AML-193 (cell line): Measurements from ENCODE around the gene FMNL1.

ENCODE experiments used
- DNase-seq, 2 experiments: peaks; one replicate each; lab custom pipeline; 2025; lab: John Stamatoyannopoulos, UW

The FMNL1 gene

DNA sequence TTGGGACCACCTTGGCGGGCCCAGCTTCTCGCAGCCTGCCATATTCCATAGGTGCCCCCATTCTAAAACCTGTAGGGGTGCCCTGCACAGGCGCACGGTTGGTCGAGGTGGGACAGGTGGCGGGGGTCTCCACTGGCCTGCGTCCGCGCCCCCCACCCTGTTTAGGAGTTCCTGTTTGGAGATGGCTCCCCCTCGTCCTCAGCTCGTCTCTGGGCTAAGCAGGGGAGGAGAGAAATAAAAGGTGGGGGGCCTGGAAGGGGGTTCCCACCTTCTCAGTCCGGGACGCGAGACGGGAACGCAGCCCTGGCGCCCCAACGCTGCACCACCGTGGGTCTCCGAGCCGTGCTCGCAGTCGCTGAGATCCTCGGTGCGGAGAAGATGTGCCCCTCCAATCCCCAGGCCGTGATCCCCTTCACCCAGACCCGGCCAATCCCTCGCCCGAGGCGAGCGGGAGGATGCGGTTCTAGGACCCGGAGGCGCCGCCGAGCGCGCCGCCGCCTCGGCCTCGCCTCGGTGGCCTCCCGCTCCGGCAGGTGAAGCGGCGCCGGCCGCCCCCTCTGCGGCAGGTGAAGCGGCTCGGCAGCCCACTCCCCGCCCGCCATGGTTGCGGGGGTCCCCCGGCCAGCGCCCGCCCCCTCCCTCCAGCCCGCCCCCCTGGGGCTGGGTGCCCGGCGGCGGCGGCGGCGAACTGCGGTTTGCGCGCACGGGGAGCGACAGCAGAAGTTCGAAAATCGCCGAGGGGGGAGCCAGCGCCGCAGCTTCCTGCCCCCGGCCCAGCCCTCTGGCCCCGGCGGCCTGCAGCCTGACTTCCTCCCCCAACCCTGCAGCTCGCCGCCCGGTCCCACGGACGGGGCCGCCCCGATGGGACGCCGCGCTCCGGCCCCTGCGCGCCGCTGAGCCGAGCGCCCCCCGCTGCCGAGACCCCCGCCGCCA lies at the start of gene FMNL1:
FMNL1 (plus strand) TSS at position 805 of the 933 bp plus-strand sequence. CDS start 240 bp downstream, outside the sequence.
- DNase-seq = peak; percentile 76 to 78

GRCh38 chr17:45172232-45172540 lies 49.5 kb upstream of the FMNL1 start:
- DNase-seq = no peak

DNA sequence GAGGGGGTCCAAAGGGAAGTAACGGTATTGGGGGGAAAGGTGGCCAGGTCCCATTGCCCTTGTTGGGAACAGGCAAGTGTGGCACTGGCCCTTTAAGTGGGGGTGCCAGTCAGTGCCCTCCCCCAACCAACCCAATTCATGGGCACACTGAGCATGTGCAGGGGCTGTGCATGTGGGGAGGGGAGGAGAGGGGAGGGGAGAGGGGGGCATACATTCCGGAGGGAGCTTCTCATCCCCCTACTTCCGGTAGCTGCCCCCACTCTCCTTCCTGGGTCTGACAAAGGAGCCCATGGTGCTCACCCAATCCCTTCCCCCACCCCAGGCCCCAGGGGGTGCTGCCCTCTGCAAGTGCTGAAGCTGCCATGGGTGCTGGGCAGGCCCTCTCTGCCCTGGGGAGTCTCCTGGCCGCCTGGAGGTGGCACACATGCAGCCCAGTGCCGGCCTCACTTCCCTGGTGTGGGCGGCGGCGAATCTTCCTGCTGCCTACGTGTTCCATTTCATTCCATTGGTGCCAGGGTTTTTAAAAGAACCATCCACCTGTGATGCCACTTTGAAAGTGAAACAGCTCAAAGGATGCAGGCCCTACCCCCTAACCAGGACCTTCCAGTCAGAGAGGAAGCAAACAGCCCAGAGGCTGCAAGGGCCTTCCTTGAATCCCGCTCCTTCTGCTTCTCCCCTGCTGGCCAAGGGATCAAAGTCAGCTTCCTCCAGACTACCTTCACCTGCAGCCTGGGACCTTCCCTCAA lies 49.0 kb upstream of the FMNL1 start:
- DNase-seq = peak in 1 of 2 experiments; percentile 32

- no peak for DNase-seq
These were observed 45.9 kb upstream of the FMNL1 start for GRCh38 chr17:45175759-45176115.

DNA sequence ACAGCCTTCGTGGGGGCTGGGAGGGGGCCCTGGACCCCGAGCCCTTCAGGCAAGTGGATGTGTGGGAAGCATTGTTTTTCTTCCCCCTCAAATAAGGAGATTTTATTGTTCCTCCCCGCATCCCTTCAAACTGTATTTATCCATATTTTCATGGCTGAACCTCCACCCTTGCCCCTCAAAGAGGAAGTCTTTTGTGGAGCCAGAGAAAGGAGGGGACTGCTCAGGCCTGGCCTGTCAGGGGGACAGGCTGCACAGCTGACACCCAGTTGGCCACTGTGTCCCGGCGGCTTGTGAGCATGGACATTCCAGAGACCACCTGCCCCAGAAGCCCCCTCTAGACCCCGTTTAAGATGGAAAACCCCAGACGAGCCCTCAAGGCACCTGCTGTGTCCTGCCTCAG lies 44.1 kb upstream of the FMNL1 start:
- no peak for DNase-seq

DNA sequence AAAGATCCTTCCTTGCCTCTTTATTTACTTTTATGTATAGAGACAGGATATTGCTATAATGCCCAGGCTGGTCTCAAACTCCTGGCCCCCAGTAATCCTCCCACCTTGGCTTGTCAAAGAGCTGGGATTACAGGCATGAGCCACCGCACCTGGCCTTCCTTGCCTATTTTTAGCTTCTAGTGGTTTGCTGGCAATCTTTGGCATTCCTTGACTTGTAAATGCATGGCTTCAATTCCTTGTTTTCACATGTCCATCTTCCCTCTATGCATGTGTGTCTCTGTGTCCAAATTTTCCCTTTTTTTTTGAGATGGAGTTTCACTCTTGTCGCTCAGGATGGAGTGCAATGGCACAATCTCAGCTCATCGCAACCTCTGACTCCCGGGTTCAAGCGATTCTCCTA lies 37.5 kb upstream of the FMNL1 start:
- no peak for DNase-seq

DNA sequence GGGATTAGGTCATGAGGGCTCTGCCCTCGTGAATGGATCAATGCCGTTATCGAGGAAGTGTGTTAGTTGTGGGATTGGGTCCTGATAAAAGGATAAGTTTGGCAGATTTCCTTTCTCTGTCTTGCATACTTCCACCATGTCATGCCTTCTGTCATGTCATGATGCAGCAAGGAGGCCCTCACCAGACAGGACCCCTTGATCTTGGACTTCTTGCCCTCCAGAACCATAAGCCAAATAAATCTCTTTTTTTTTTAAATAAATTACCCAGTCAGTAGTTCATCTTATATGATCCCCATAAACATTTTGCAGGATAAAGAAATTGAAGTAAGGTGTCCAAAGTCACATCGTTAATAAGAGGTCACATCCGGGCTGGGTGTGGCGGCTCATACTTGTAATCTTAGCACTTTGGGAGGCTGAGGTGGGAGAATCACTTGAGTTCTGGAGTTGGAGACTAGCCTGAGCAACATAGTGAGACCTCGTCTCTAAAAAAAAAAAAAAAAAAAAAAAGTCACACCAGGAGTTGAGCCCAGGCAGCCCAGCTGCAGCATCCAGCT lies 34.8 kb upstream of the FMNL1 start:
- DNase-seq = no peak

DNA sequence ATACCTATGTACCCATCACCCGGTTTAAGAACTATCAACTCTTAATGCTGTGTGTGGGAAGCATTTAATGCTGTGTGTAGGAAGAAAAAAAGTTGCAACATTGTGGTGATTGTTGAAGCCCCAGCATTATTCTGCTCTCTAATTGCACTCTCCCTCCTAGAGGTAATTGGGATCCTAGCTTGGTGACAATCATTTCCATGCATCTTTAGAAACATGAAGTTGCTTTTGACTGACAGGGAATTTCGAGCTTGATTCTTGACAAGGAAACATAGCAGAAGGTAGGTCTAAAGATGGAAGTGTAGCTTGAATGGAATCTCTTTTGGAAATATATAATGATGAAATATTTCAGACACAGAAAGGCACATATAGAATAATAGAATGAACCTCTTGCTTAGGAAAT lies 32.7 kb upstream of the FMNL1 start:
- DNase-seq = no peak

GRCh38 chr17:45190503-45191255 lies 31.0 kb upstream of the FMNL1 start:
- DNase-seq = no peak

GRCh38 chr17:45195424-45195823 lies 26.3 kb upstream of the FMNL1 start:
- DNase-seq = no peak

DNA sequence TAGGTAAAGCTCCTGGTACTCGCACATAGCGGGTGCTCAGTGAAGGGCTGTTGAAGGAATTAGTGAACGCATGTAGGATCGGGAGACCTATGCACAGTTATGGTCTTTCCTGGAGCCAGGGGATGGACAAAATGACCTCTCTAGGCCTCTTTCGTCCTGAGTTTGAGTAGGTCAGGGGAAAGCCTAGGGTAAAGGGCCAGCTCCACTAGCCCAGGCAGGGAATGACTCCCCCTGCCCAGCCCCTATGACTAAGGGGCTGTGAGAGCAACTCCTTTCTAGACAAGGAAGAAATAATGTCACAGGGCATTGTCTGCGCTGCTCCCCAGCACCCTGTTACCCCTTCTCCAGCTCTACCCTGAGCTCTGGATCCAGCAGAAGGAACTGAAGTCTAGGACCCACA lies 24.6 kb upstream of the FMNL1 start:
- DNase-seq = no peak

DNA sequence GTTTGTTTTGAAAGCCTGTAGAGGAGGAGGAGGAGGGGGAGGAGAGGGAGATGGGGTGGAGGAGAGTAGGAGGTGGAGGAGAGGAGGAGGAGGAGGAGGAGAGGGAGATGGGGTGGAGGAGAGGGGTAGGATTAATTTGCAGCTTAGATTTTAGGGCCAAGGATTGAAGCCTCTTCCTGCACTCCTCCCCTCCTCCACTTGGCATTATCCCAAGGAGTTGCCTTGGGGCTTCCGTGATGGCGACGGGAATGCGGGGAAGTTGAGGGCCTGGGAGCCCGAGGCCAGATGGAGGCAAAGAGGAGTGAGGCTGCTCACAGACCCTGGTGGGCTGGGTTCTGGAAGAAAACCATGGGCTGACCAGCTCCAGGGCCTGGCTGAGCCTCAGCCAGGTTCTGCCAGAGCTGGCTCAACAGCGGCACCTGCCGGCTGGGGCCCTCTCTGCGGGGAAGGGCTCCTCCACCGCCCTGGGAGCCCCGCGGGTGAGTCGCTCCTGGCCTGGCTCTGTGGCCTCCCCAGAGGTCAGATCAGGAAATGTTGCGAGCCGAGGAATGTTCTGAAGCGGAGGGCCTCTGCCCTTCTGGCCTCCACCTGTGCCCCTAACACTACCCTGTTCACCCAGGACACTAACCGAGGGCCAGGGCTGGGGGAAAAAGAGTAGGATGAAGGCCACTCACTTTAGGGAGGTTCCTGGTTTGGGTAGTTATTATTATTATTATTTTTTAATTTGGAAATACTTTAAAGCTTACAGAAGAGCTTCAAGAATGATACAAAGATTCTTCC lies 23.9 kb upstream of the FMNL1 start:
- peak; percentile 90 to 94 for DNase-seq

DNA sequence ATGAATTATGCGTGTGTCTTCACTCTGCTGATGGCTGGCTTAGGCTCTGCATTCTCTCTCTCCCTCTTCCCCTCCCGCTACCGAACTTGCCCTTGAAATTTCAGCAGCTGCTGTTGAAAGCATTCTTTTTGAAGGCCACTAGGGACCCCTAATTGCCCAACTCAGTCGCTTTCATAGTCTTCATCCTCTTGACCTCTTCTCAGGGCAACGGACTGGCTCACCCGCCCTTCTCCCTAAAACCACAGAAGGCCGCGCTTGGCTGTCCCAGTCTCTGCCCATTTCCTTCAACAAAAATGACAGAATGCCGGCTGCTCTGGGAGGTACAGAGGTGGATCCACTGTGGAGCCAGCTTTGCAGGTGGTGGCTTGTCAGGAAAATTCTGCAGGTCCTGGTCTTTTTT lies 21.0 kb upstream of the FMNL1 start:
- DNase-seq = peak; percentile 97 to 99

DNA sequence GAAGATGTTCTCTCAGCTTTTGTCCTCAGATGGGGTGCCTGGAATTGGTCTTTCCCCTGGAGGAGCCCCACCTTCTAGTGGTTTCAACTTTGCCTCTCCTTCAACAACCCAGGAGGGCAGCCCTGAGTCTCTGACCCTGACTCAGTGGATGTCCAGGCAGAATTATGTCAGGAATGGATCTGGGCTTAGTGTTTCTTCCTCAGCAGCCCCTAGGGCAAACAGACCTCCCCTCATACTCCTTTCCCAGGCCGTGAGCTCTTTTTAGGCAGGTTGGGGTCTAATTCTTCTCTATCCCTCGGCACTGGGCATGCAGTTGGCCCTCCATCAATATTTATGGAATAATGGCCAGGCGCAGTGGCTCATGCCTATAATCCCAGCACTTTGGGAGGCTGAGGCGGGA lies 20.2 kb upstream of the FMNL1 start:
- no peak for DNase-seq

- DNase-seq = peak; percentile 96 to 98
These were observed 19.8 kb upstream of the FMNL1 start for GRCh38 chr17:45201880-45202279.

DNA sequence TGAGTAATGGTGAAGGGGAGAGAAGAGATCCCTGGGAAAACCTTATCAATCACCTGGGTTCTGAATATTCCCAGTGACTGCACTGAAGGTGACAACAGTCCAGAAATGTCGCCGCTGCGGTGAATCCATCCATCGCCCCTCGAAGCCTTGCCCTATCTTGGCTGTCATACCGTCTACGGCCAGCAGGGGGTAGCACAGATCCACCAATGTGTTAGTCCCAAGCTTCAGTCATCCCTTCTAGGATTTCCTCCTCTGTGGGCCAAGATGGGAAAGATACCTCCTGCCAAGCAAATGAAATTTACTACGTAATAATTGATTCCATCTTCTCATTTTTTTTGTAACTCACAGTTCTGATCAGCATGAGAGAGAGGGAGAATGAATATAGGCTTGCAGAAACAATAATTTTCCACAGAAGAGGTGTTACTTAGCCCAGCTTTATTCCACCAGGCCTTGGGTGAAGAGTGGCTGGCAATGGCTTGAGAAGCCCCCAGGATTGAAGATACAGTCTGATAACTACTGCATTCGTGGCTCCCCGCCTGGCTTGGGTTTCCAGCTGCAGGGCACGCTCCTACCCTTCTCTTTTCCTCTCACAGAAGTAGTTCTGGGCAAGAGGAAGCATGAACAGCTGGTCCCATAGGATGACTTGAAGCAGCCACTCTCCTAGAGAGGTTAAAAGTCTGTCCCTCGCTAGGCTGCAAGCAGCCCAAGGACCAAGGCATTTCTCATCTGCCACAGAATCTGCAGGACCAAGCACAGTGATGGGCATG lies 2.6 kb upstream of the FMNL1 start:
- DNase-seq = peak; percentile 75 to 83

DNA sequence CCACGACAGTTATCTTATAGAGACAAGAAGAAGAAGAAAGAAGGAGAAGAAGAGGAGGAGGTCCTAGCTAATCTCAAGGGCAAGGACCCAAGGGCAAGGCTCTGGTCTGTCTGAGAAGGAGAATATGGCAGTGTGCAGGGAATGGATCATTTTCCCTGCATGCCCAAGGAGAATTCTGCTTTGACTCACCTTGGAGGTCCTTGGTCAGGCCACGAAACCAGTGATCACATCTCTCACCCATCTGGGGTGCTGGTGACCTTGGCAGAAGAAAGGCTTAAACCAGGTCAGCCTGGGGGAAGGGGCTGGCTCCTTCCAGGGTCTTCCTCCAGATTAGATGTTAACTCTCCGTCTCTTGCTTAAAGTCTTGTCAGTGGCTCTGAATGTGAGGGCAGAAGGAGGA lies 1.6 kb upstream of the FMNL1 start:
- no peak for DNase-seq

- no peak for DNase-seq
These were observed 266 bp downstream of the FMNL1 start for GRCh38 chr17:45222014-45222288.

GRCh38 chr17:45222289-45222995 lies 757 bp downstream of the FMNL1 start:
- DNase-seq = no peak

DNA sequence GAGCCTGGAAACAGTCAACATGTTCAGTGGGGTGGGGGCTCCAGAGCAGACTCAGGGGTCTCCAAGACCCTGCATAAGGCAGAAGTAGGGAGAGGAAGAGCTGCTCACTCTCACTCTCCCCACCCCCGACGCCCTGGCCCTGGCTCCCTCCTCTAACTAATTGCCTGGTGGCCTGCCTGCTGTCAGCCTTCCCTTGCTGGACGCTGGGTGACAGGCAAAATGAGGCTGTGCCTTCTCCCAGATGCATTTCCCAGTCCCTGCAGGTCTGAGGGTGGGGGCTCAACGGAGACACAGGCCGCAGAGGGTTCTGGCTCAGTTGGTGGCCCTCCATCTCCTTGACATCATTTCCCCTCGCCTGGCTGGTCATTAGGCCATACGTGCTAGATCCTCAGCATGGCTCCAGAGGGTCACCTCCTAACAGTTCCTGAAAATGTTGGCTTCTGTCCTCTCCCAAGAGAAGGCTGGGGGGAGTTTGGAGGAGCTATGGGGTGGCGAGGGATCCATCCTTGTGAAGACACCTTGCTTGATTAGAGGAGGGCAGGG lies 1.4 kb downstream of the FMNL1 start:
- DNase-seq = no peak
